K562 (cell line): Measurements from ENCODE around the gene POMC. TPM values are rescaled to one million over a fixed set of nuclear protein-coding genes. Genes with fewer than 3 reads are reported as not detected.

Experiments used
- ATAC-seq: fragments of 200-7000 bp; cut with Tn5 transposase; 3 replicates; pipeline ENCODE4 v1.9.1; 2020; ENCODE audit warnings: moderate library complexity
- BruUV-seq: library from RNA; stranded (reverse); fragments of 400-500 nt; replicated peaks from 2 replicates; lab custom pipeline; 2021; lab: Mats Ljungman, UMichigan
- CTCF ChIA-PET: fragments of 300-600 bp; formaldehyde crosslinking; extraction: SDS; loops from one replicate; lab custom pipeline; 2021; ENCODE audit warnings: low intra/inter-chr PET ratio; lab: Yijun Ruan, JAX
- POLR2A ChIA-PET: fragments of 300-600, 350-650 bp; sonication (Branson Sonifier 250); formaldehyde crosslinking; extraction: SDS; loops from one replicate; lab custom pipeline; 2021; ENCODE audit warnings: antibody characterized with exemption, inconsistent platforms; lab: Yijun Ruan, JAX
- DNase-seq, 4 experiments: peaks; one replicate each; pipeline versions ENCODE4 v3.0.0 to v3.0.0-alpha.2; 2011 to 2018; ENCODE audit warnings: low spot score in 3 of 4, mixed read lengths in 3 of 4; ENCODE audit errors: extremely low read depth in 1 of 4
- FAIRE-seq: peaks from 2 replicates; lab custom pipeline; 2011; peaks lifted over from hg19 to GRCh38; lab: Jason Lieb, UNC
- H2AFZ ChIP-seq: 2 replicates; pipeline ENCODE4 v1.6.0; 2011; ENCODE audit warnings: low read depth, low read length, control low read depth, inconsistent platforms
- H3K27ac ChIP-seq: fragments of 200-600 bp; 3 replicates; pipeline ENCODE4 v1.8.0; 2011; ENCODE audit warnings: low read depth, mild to moderate bottlenecking, control low read depth, inconsistent platforms, low read length, moderate library complexity, mixed read lengths; ENCODE audit errors: extremely low read depth
- H3K27me3 ChIP-seq, 2 experiments: fragments of 300-600 bp in 1 of 2; 2 replicates in 1 of 2; 3 replicates in 1 of 2; pipeline versions ENCODE4 v1.6.0 to v1.8.0; 2011; ENCODE audit warnings: inconsistent platforms in 2 of 2, low read length in 2 of 2, mild to moderate bottlenecking in 1 of 2, mixed read lengths in 1 of 2, moderate library complexity in 1 of 2; ENCODE audit not compliant: control insufficient read depth in 2 of 2, insufficient read depth in 2 of 2
- H3K36me3 ChIP-seq: fragments of 300-600 bp; 3 replicates; pipeline ENCODE4 v1.8.0; 2011; ENCODE audit warnings: mild to moderate bottlenecking, low read length, inconsistent platforms; ENCODE audit not compliant: control insufficient read depth, insufficient read depth
- H3K4me1 ChIP-seq, 2 experiments: fragments of 200-600 bp in 1 of 2; replicated peaks in 1 of 2; 2 replicates in 1 of 2; 3 replicates in 1 of 2; pipeline versions ENCODE4 v1.5.1 to v1.8.0; 2011; ENCODE audit warnings: inconsistent platforms in 2 of 2, low read length in 2 of 2, mild to moderate bottlenecking in 1 of 2, mixed read lengths in 1 of 2, moderate library complexity in 1 of 2; ENCODE audit not compliant: control insufficient read depth in 2 of 2, insufficient read depth in 2 of 2
- H3K4me2 ChIP-seq: 2 replicates; pipeline ENCODE4 v1.6.1; 2011; ENCODE audit warnings: low read length, control low read depth, inconsistent platforms, mixed read lengths; ENCODE audit not compliant: insufficient read depth
- H3K4me3 ChIP-seq: fragments of 200-600 bp; sonication (generic), shearing (Covaris generic); 2 replicates; pipeline ENCODE4 v1.5.1; 2016; ENCODE audit warnings: control low read depth, inconsistent platforms
- H3K79me2 ChIP-seq: fragments of 200-600 bp; 3 replicates; pipeline ENCODE4 v1.8.0; 2011; ENCODE audit warnings: low read length, inconsistent platforms; ENCODE audit not compliant: control insufficient read depth, insufficient read depth
- H3K9ac ChIP-seq, 2 experiments: 2 replicates each; pipeline versions ENCODE4 v1.6.0 to v1.6.1; 2011; ENCODE audit warnings: low read depth in 2 of 2, low read length in 2 of 2, control low read depth in 1 of 2, inconsistent platforms in 1 of 2, mild to moderate bottlenecking in 1 of 2, mixed read lengths in 1 of 2; ENCODE audit not compliant: insufficient read depth in 1 of 2
- H3K9me1 ChIP-seq: one replicate; pipeline ENCODE4 v1.6.0; 2011; ENCODE audit warnings: inconsistent platforms, mild to moderate bottlenecking, low read length, moderate library complexity; ENCODE audit not compliant: control insufficient read depth, insufficient read depth
- H3K9me3 ChIP-seq: replicated peaks from 2 replicates; pipeline ENCODE4 v1.5.1; 2011; ENCODE audit warnings: low read depth, low read length, inconsistent platforms; ENCODE audit not compliant: control insufficient read depth, insufficient read depth
- H4K20me1 ChIP-seq: replicated peaks from 2 replicates; pipeline ENCODE4 v1.6.1; 2011; ENCODE audit warnings: low read length, inconsistent platforms, mixed read lengths; ENCODE audit not compliant: control insufficient read depth, insufficient read depth
- CREM ChIP-seq: IDR thresholded peaks from 2 replicates; pipeline ENCODE4 v1.6.1; 2014; ENCODE audit warnings: antibody characterized with exemption, low read depth
- HCFC1 ChIP-seq: IDR thresholded peaks from 2 replicates; pipeline ENCODE4 v1.6.1; 2012; ENCODE audit warnings: low read depth, low read length, improper control_type of control experiment
- HOXB6 ChIP-seq: fragments of 250-450 bp; sonication (Bioruptor Pico); IDR thresholded peaks from 2 replicates; pipeline ENCODE4 v1.5.1; 2022; ENCODE audit warnings: mild to moderate bottlenecking, borderline replicate concordance
- MAFG ChIP-seq: fragments of 450-650 bp; conservative IDR thresholded peaks from 2 replicates; pipeline ENCODE4 v1.6.1; 2016; ENCODE audit warnings: missing genetic modification characterization, missing compliant biosample characterization
- MCM7 ChIP-seq, 2 experiments: fragments of 450-650 bp; IDR thresholded peaks; 2 replicates each; pipeline ENCODE4 v1.6.1; 2016 to 2018
- POLR2G ChIP-seq: fragments of 200-400 bp; formaldehyde crosslinking; IDR thresholded peaks from 2 replicates; pipeline ENCODE4 v1.6.1; 2017; ENCODE audit warnings: low read depth, mild to moderate bottlenecking, antibody characterized with exemption, low read length, moderate library complexity
- RBM17 ChIP-seq: fragments of 200-400 bp; formaldehyde crosslinking; IDR thresholded peaks from 2 replicates; pipeline ENCODE4 v1.6.1; 2017; ENCODE audit warnings: low read depth, mild to moderate bottlenecking, low read length, borderline replicate concordance
- TEAD2 ChIP-seq: fragments of 450-650 bp; IDR thresholded peaks from 2 replicates; pipeline ENCODE4 v1.6.1; 2016; ENCODE audit warnings: missing genetic modification characterization, control low read depth, missing compliant biosample characterization
- THRB ChIP-seq: fragments of 450-650 bp; formaldehyde crosslinking; conservative IDR thresholded peaks from 2 replicates; pipeline ENCODE4 v1.4.0; 2022; ENCODE audit warnings: mild to moderate bottlenecking, missing genetic modification characterization
- TRIM24 ChIP-seq, 2 experiments: fragments of 450-650 bp; IDR thresholded peaks; 2 replicates each; pipeline ENCODE4 v1.6.1; 2016
- ZBTB5 ChIP-seq: fragments of 450-650 bp; IDR thresholded peaks from 2 replicates; pipeline ENCODE4 v1.6.1; 2017; ENCODE audit warnings: antibody characterized with exemption
- ZNF740 ChIP-seq, 3 experiments: fragments of 200-800 bp in 1 of 3; sonication (Bioruptor generic) in 1 of 3; sonication (generic) in 1 of 3; formaldehyde crosslinking in 1 of 3; IDR thresholded peaks; 2 replicates each; pipeline versions ENCODE4 v1.6.1 to v1.8.0; 2016 to 2022; ENCODE audit warnings: mild to moderate bottlenecking in 2 of 3, missing compliant biosample characterization in 2 of 3, missing genetic modification characterization in 2 of 3, missing genetic modification reagents in 1 of 3
- ZNF76 ChIP-seq: fragments of 250-450 bp; sonication (Bioruptor Pico); IDR thresholded peaks from 2 replicates; pipeline ENCODE4 v1.4.0; 2020; ENCODE audit warnings: mild to moderate bottlenecking, moderate library complexity, borderline replicate concordance
- WGBS: fragments of 100-300 bp; shearing (Covaris generic); methylation state at CpG from one replicate; pipeline ENCODE4 v1.1.6; 2016; ENCODE audit warnings: low coverage, mixed read lengths; ENCODE audit not compliant: insufficient coverage; ENCODE audit errors: missing lambda C conversion rate; 5-methylcytosine and 5-hydroxymethylcytosine counted together
- in situ Hi-C: fragments of 300-500 bp; cut with MboI; formaldehyde crosslinking; loops from 4 replicates; pipeline ENCODE4 v1.15.0; 2018; ENCODE audit warnings: inconsistent platforms, mixed read lengths
- intact Hi-C: fragments of 100-400 bp; cut with micrococcal nuclease; formaldehyde crosslinking; loops from 2 replicates; pipeline ENCODE4 v1.14.2; 2022
- polyA plus RNA-seq, 8 experiments: library from polyadenylated mRNA; depleted of rRNA in 4 of 8; stranded (reverse) in 5 of 8; unstranded in 3 of 8; fragments of >200 nt; fragmentation: Nextera tagmentation in 2 of 8; fragmentation: Illumina TruSeq in 1 of 8; extraction: Ambion mirVana in 2 of 8; extraction: Trizol in 1 of 8; gene quantifications; 2 replicates each; pipeline versions ENCODE4 v1.2.1 to v1.2.3, GENCODE V29; 2011 to 2014; ENCODE audit warnings: inconsistent platforms in 1 of 8, missing spikeins in 1 of 8
- total RNA-seq, 7 experiments: library from RNA; depleted of rRNA in 6 of 7; stranded (reverse); fragments of >200 nt in 6 of 7; fragmentation: Illumina TruSeq in 2 of 7; extraction: Trizol in 2 of 7; gene quantifications; 2 replicates each; pipeline versions ENCODE4 v1.2.1 to v1.2.3, GENCODE V29; 2011 to 2021; ENCODE audit warnings: low replicate concordance in 1 of 7

The POMC gene
- total and polyA plus RNA-seq, 9 of the 15 experiments (the other 6 are each of a cell fraction or from before 2014, with no cell fraction given): not detected

- no peak for FAIRE-seq
- H3K27me3 ChIP-seq: peaks cover 33 to 45% of the 10 kb centered on the region in 2 experiments
- BruUV-seq: no TSS peak
- H2AFZ ChIP-seq: no peak overlapping the region
- no peaks in the 10 kb centered on the region for H3K9me1 ChIP-seq
- in situ Hi-C loops: no loop called here
- no peak overlapping the region for H3K4me2 ChIP-seq
- no peaks in the 10 kb centered on the region for H3K79me2 ChIP-seq
- intact Hi-C loops: loop anchor here (10.0 kb wide), 1 partner anchor 210 kb away; no protein-coding TSS in a partner anchor
- no peak for ATAC-seq
- peaks cover 3 to 16% of the 10 kb centered on the region in 2 experiments; a peak in 3 of 5 replicates for H3K4me1 ChIP-seq
- H3K36me3 ChIP-seq: no peaks in the 10 kb centered on the region
- TF ChIP-seq HCFC1 (no peak), ZNF76 (CRISPR knock-in tag) (no peak), TRIM24 (IDR thresholded peaks at IDR 0.05) (no peak), ZBTB5 (no peak), ZNF740 (CRISPR knock-in tag; IDR thresholded peaks at IDR 0.05) (no peak), ZNF740 (tag; IDR thresholded peaks at IDR 0.05) (no peak), HOXB6 (no peak), THRB (CRISPR knock-in tag) (no peak), POLR2G (no peak), CREM (no peak), TEAD2 (no peak), RBM17 (no peak), MAFG (tag) (no peak), MCM7 (IDR thresholded peaks at IDR 0.05) (no peak)
- H3K9ac ChIP-seq: no peak overlapping the region; a peak in 1 of 4 replicates
- peaks cover under 1% of the 10 kb centered on the region; the same call in 1 of the 2 replicates for H4K20me1 ChIP-seq
- no peak overlapping the region for H3K27ac ChIP-seq
- no peaks in the 10 kb centered on the region for H3K9me3 ChIP-seq
- WGBS: 2% methylated on average over 8 of the region's 8 CpGs
- ChIA-PET CTCF (interaction anchor here (0.6 kb wide), 1 partner anchor 259 kb away, joined by 3 read pairs; no protein-coding TSS in a partner anchor), POLR2A (interaction anchor here (0.7 kb wide), 2 partner anchors 12 to 86 kb away, joined by 3 to 5 read pairs; no protein-coding TSS in a partner anchor)
- H3K4me3 ChIP-seq: no peak overlapping the region
- no peak for DNase-seq
These were observed 3.8 kb downstream of the POMC start for GRCh38 chr2:25164561-25164960.
